Measurements from ENCODE around the gene SCNN1A. TPM values are rescaled to one million over a fixed set of nuclear protein-coding genes. Genes with fewer than 3 reads are reported as not detected.

SCNN1A gene
- total and polyA plus RNA-seq, 12 donors, result 0.11 to 38.0 (median 12.3) TPM

GRCh38 chr12:6367969-6368892 lies 7.1 kb downstream of the SCNN1A start:
- DNase-seq, result no peak
- Histone ChIP-seq H3K4me1 (replicated peaks in 1 of 2) (peaks cover 33 to 45% of the 10 kb centered on the region in 2 donors), H3K27ac (peak overlapping the region in 2 of 5 donors; percentile 6 to 53), H3K4me3 (no peak overlapping the region), H3K36me3 (replicated peaks in 1 of 2) (no peaks in the 10 kb centered on the region), H3K27me3 (no peaks in the 10 kb centered on the region), H3K9me3 (replicated peaks in 1 of 3) (no peaks in the 10 kb centered on the region)
- intact Hi-C loops (cut with DNase I), result no loop called here
- 62 to 73% (median 67%) methylated on average over 14 to 15 of the region's 15 CpGs for WGBS, 4 donors
- TF ChIP-seq POLR2A (IDR thresholded peaks at IDR 0.05) (no peak), CTCF (IDR thresholded peaks at IDR 0.05) (no peak)

GRCh38 chr12:6367065-6367968 lies 8.0 kb downstream of the SCNN1A start:
- peaks cover 26 to 36% of the 10 kb centered on the region in 2 donors for H3K4me1 ChIP-seq (replicated peaks in 1 of 2)
- no peaks in the 10 kb centered on the region for H3K9me3 ChIP-seq (replicated peaks in 1 of 3)
- intact Hi-C loops (cut with DNase I), result no loop called here
- peak overlapping the region in 2 of 5 donors; percentile 6 to 53 for H3K27ac ChIP-seq
- H3K4me3 ChIP-seq, result no peak overlapping the region
- WGBS, 4 donors, result 56 to 61% (median 59%) methylated on average over 11 of the region's 11 CpGs
- H3K36me3 ChIP-seq (replicated peaks in 1 of 2), result no peaks in the 10 kb centered on the region
- H3K27me3 ChIP-seq, result no peaks in the 10 kb centered on the region
- TF ChIP-seq POLR2A (IDR thresholded peaks at IDR 0.05) (no peak), CTCF (IDR thresholded peaks at IDR 0.05) (peak in 2 of 6 experiments; percentile 24 to 35)
- DNase-seq, result peak in 1 of 7 donors; percentile 51

GRCh38 chr12:6364044-6364374 lies 11.4 kb downstream of the SCNN1A start:
- H3K4me3 ChIP-seq, result peak overlapping the region in 2 of 4 donors; percentile 33 to 64
- intact Hi-C loops (cut with DNase I), result no loop called here
- H3K27ac ChIP-seq, result peak overlapping the region; percentile 75 to 95 (median 80)

More at GRCh38 chr12:6364044-6364374, 11.4 kb downstream of the SCNN1A start:
- DNase-seq, result peak in 4 of 7 donors; percentile 42 to 71 (median 57)
- H3K4me1 ChIP-seq (replicated peaks in 1 of 2), result peaks cover 0 to 14% of the 10 kb centered on the region in 2 donors
- no peaks in the 10 kb centered on the region for H3K36me3 ChIP-seq (replicated peaks in 1 of 2)
- no peaks in the 10 kb centered on the region for H3K27me3 ChIP-seq
- 20 to 36% (median 29%) methylated on average over 13 to 15 of the region's 15 CpGs for WGBS, 4 donors
- no peaks in the 10 kb centered on the region for H3K9me3 ChIP-seq (replicated peaks in 1 of 3)
- TF ChIP-seq CTCF (IDR thresholded peaks at IDR 0.05), result no peak
- TF ChIP-seq POLR2A (IDR thresholded peaks at IDR 0.05), result no peak

All from adrenal gland (tissue), 12 donors.